ENCODE data around the gene ZBTB38.

ZBTB38 gene

DNA sequence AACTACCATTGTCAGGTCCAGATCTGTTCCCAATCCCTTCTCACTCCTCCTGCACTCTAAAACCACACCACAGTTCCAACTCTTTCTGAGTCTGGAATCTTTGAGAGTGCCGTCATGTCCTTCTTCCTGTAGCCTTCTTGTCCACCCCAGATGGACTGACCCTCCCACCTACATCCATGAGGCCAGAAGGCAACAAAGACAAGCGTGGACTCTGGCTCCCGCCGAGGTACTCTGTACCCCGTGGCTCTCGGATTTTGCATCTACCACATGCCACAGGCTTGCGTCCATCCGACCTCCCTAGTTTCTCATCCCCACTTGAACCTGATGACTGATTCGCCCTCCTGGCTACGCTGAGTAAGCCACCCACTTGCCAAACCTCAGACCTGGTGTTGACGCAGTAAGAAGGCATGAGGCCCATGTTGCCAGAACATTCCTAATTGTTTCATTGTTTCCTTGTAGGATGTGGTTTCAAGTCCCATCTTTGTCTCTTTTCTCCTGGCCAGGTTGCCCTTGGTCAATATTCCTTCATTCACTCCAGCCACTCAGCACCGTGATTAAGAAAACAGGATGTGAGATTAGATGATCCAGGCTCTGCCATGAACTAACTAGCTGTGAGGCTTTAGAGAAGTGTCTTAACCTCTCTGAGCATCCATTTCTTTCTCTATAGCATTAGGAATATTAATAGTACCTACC is 1.1 kb upstream of the ZBTB38 start:
- H3K4me3 ChIP-seq (ENCODE audit: low read depth, low read length), result no peak overlapping the region

DNA sequence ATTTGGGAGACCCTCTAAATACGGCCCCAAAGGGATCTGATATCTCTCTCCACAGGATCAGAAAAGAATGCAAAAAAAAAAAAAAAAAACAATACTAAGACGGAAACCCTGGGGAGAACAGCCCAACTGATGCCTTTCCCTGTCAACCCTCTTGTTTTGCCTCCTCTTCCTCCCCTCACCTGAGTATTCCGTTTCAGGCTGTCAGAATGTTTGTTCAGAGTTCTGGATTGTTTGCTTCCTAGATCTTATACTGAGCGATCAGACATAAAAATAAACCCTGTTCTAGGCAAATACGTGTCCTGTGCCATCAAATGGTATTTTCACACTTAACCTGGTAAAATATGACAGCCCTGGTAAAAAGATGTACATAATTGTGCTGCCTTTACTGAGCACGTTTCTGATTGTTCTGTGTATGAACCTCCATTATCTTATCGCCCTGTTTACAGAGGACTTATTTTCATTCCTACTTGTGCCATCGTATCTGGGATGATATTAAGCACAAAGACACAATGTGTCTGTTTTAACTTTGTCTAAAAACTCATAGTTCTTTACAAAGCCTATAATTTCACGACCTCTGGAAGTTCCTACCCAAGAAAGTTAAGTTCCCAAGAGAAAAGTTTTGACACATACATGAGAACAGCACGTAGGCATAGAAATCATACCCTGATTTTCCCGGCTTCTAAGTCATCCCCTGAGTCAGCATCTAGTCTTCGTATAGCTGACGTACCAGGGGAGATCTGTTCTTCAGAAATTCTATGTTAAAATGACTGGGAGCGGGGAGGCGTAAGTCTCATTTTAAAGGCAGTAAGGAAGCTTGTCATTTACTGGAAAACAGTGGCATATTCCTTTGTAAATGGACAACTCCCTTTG is 856 bp downstream of the ZBTB38 start:
- Histone ChIP-seq H3K9me3 (no peaks in the 10 kb centered on the region), H3K4me1 (peaks cover 7% of the 10 kb centered on the region; the same call in 1 of the 2 replicates), H3K36me3 (no peaks in the 10 kb centered on the region), H3K4me3 (ENCODE audit: low read depth, low read length) (no peak overlapping the region), H3K27me3 (no peaks in the 10 kb centered on the region)
- TF ChIP-seq, protein P1, sequence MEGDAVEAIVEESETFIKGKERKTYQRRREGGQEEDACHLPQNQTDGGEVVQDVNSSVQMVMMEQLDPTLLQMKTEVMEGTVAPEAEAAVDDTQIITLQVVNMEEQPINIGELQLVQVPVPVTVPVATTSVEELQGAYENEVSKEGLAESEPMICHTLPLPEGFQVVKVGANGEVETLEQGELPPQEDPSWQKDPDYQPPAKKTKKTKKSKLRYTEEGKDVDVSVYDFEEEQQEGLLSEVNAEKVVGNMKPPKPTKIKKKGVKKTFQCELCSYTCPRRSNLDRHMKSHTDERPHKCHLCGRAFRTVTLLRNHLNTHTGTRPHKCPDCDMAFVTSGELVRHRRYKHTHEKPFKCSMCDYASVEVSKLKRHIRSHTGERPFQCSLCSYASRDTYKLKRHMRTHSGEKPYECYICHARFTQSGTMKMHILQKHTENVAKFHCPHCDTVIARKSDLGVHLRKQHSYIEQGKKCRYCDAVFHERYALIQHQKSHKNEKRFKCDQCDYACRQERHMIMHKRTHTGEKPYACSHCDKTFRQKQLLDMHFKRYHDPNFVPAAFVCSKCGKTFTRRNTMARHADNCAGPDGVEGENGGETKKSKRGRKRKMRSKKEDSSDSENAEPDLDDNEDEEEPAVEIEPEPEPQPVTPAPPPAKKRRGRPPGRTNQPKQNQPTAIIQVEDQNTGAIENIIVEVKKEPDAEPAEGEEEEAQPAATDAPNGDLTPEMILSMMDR (IDR thresholded peaks at IDR 0.05; ENCODE audit: low read depth, low read length), result no peak
- DNase-seq, result no peak

More for the DNA sequence above, 1.1 kb upstream of the ZBTB38 start:
- TF ChIP-seq, protein P1 (IDR thresholded peaks at IDR 0.05; ENCODE audit: low read depth, low read length), result no peak
- Histone ChIP-seq H3K36me3 (no peaks in the 10 kb centered on the region), H3K27me3 (no peaks in the 10 kb centered on the region), H3K9me3 (no peaks in the 10 kb centered on the region), H3K4me1 (peaks cover 7% of the 10 kb centered on the region; the same call in 1 of the 2 replicates)
- no peak for DNase-seq

GRCh38 chr3:141370065-141370533 is 1.8 kb downstream of the ZBTB38 start:
- peak; percentile 75 for DNase-seq
- Histone ChIP-seq H3K9me3 (no peaks in the 10 kb centered on the region), H3K36me3 (no peaks in the 10 kb centered on the region), H3K4me3 (ENCODE audit: low read depth, low read length) (no peak overlapping the region), H3K27me3 (no peaks in the 10 kb centered on the region), H3K4me1 (peaks cover 7% of the 10 kb centered on the region; the same call in 1 of the 2 replicates)
- TF ChIP-seq, protein P1 (IDR thresholded peaks at IDR 0.05; ENCODE audit: low read depth, low read length), result peak; percentile 68

DNA sequence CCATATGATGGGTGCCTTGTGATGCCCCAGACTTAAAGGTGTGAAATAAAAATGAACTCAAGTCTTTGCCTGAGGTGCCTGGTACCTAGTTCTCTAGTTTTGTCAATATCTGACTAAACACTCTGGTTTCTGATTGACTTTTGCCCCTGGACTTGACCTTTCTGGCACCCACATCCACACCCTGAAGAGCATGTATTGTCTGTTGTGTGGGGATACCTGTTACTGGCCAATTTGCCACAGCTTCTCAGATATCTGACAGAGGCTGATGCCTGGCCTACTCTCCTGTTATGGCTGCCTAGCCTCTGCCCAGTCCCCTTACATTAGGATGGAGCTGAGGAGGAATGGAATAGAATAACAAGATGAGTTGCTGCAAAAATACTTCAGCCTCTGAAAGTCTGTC is 3.6 kb downstream of the ZBTB38 start:
- Histone ChIP-seq H3K9me3 (no peaks in the 10 kb centered on the region), H3K36me3 (no peaks in the 10 kb centered on the region), H3K4me1 (peaks cover 7% of the 10 kb centered on the region; the same call in 1 of the 2 replicates), H3K4me3 (ENCODE audit: low read depth, low read length) (no peak overlapping the region), H3K27me3 (no peaks in the 10 kb centered on the region)
- no peak for DNase-seq
- TF ChIP-seq, protein P1 (IDR thresholded peaks at IDR 0.05; ENCODE audit: low read depth, low read length), result no peak

DNA sequence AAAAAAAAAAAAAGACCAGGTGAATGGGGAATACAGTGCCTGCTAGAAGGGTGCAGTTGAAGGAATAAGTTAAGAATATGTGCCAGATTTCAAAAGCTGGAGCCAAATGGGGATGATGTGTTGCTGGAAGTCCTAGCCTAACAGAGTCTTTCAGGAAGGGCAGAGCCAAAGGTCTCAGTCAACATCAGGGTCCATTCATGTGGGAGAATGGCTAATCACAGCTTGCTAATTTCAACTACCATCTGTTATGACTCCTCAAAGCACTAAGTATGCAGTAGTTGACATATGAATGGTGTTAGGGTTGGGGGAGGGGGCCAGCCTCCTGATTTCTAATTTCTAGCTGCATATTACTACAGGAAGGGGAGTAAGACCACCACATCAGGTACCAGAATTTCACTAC is 4.4 kb downstream of the ZBTB38 start:
- no peaks in the 10 kb centered on the region for H3K36me3 ChIP-seq
- no peaks in the 10 kb centered on the region for H3K9me3 ChIP-seq
- H3K4me1 ChIP-seq, result peaks cover 7% of the 10 kb centered on the region; the same call in 1 of the 2 replicates
- no peak for DNase-seq
- no peaks in the 10 kb centered on the region for H3K27me3 ChIP-seq
- TF ChIP-seq, protein P1 (IDR thresholded peaks at IDR 0.05; ENCODE audit: low read depth, low read length), result no peak
- no peak overlapping the region for H3K4me3 ChIP-seq (ENCODE audit: low read depth, low read length)
